ENCODE data around the gene PCDH8.

PCDH8 gene

GRCh38 chr13:52885141-52885540, 36.7 kb upstream of the PCDH8 start:
- in situ Hi-C loops (cut with HindIII; ENCODE audit: low sequenced_read_pairs), result no loop called here
- no peak overlapping the region for H3K4me3 ChIP-seq (ENCODE audit: low read depth, low read length)
- TF ChIP-seq CTCF (IDR thresholded peaks at IDR 0.05; ENCODE audit: low read depth, low read length, missing control alignments), result no peak
- no peak for DNase-seq (ENCODE audit: low read depth)

DNA sequence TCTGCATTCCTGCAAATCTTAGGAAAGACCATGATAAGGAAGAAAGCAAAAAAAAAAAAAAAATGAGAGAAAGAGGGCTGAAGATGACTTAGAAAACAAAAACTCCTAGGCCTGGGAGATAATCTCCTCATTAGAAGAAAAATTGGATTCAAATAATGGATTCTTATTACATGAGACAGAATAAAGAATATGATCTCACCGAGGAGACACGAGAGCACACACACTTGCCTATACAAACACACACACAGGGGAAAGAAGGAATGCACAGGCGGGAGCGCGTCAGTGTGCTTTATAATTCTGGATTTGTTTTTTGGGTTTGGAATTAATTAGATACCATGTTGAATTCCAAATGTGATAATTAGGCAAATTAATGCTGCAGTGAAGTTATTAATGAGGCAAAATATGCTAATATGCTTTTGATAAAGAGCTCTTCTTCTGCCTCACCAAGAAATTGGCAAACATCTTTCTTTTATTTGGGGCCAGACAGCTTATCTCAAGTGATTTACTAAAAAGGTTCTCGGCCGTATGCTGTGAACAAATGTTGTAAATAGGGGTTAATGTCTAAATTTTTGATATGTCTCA, 36.1 kb upstream of the PCDH8 start:
- TF ChIP-seq CTCF (IDR thresholded peaks at IDR 0.05; ENCODE audit: low read depth, low read length, missing control alignments), result no peak
- H3K4me3 ChIP-seq (ENCODE audit: low read depth, low read length), result no peak overlapping the region
- in situ Hi-C loops (cut with HindIII; ENCODE audit: low sequenced_read_pairs), result no loop called here
- no peak for DNase-seq (ENCODE audit: low read depth)

DNA sequence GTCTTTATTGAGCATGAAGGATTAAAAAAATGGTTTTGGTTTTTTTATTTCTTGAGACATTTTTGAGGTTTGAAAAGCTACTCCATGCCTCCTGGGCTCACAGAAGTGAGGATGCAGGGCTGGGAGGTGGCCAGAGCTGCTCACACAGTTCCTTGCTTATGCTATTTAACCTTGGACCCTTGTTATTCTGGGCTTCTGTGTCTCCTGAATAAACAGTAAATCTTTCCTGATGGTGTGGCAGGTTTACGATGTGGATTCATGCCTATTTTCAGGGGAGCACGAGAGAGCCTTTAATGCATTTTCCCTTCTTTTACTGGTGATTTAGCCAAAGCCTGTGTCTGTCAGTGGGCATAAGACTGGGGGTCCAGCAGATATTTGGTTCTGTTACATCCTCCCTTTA, 34.3 kb upstream of the PCDH8 start:
- no peak overlapping the region for H3K4me3 ChIP-seq (ENCODE audit: low read depth, low read length)
- no peak for TF ChIP-seq CTCF (IDR thresholded peaks at IDR 0.05; ENCODE audit: low read depth, low read length, missing control alignments)
- no peak for DNase-seq (ENCODE audit: low read depth)
- in situ Hi-C loops (cut with HindIII; ENCODE audit: low sequenced_read_pairs), result no loop called here

GRCh38 chr13:52879950-52880741, 31.7 kb upstream of the PCDH8 start:
- no peak overlapping the region for H3K4me3 ChIP-seq (ENCODE audit: low read depth, low read length)
- DNase-seq (ENCODE audit: low read depth), result no peak
- in situ Hi-C loops (cut with HindIII; ENCODE audit: low sequenced_read_pairs), result no loop called here
- TF ChIP-seq CTCF (IDR thresholded peaks at IDR 0.05; ENCODE audit: low read depth, low read length, missing control alignments), result no peak

DNA sequence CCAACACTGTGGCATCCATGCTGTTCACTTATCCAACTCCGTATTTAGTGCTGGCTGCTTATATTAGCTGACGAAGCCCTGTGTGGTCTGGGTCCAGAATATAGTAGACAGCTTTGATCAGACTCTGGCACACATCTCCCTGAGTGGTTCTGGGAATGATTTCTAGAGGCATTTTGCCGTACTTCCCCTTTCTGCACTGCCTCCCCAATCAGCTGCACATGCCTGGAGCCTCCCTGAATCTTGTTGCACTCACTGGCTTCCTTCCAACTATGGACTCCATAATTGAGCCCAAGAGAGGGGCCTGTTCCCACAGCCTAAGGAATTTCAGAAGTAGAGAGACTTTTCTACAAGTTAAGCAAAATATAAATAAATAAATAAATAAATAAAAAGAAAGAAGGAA, 30.4 kb upstream of the PCDH8 start:
- DNase-seq (ENCODE audit: low read depth), result no peak
- no peak for TF ChIP-seq CTCF (IDR thresholded peaks at IDR 0.05; ENCODE audit: low read depth, low read length, missing control alignments)
- in situ Hi-C loops (cut with HindIII; ENCODE audit: low sequenced_read_pairs), result no loop called here
- H3K4me3 ChIP-seq (ENCODE audit: low read depth, low read length), result no peak overlapping the region

- TF ChIP-seq CTCF (IDR thresholded peaks at IDR 0.05; ENCODE audit: low read depth, low read length, missing control alignments), result no peak
- in situ Hi-C loops (cut with HindIII; ENCODE audit: low sequenced_read_pairs), result no loop called here
Measured at GRCh38 chr13:52870143-52870542, 21.7 kb upstream of the PCDH8 start.

More at GRCh38 chr13:52870143-52870542, 21.7 kb upstream of the PCDH8 start:
- no peak overlapping the region for H3K4me3 ChIP-seq (ENCODE audit: low read depth, low read length)
- no peak for DNase-seq (ENCODE audit: low read depth)

All from astrocyte of the cerebellum (primary cell).